K562 treated with DMSO at 1 percent for 24 hours (cell line): Measurements from ENCODE around the gene ZG16B. TPM values are rescaled to one million over a fixed set of nuclear protein-coding genes. Genes with fewer than 3 reads are reported as not detected.

Source experiments
- total RNA-seq: library from RNA; unstranded; fragments of 300-600 nt; gene quantifications from 2 replicates; pipeline ENCODE4 v1.2.3, GENCODE V29; 2022; ENCODE audit warnings: low read depth; ENCODE audit not compliant: insufficient read depth

ZG16B gene
- 0.71 and 1.5 TPM in 2 replicates for total RNA-seq

DNA sequence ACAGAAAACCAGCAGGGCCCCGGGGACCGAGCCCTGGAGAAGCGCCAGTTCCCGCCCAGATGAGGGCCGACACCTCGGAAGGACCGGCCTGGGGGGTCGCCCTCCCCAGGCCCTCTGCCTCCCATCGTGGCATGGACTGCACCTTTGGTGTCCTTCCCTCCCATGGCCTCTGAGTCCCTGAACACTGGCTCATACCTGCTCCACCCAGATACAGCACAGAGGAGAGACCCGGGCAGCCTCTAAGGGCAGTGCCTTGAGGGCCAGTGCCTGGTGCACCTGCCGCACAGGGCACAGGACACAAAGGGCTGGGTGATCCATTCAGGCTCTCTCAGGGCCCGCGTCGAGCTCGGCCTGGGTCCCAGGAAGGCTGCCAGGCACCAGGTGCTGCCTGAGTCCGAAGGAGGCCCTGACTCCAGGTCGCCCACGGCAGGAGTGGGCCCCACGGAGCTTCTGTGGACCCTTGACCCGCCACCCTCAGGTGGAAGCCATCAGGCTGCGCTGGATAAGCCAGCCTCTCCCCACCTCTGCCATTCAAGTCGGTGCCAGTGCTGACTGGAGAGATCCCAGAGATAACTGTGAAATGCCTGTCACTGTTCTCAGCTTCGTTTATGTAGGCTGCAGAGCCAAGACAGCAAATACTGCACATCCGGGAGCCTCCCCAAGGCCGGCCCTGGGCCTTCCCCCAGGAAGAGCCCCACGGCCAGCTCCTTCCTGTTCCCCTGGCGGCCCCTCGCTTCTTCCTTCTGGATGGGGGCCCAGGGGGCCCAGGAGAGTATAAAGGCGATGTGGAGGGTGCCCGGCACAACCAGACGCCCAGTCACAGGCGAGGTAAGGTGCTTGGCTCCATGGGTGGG is at the start of gene ZG16B:
Gene ZG16B, plus strand, starts transcription at position 803 of the 854 bp plus-strand sequence. CDS start 139 bp downstream, outside the sequence.

GRCh38 chr16:2787406-2787805 is 42.7 kb upstream of the ZG16B start, which contains the start of gene PRSS33:
Gene PRSS33 (minus strand): TSS chr16:2787560. CDS start chr16:2786547, 1,013 bp downstream.

GRCh38 chr16:2816751-2817339 is 13.3 kb upstream of the ZG16B start, which contains the start of gene PRSS21:
Gene PRSS21 (plus strand): TSS chr16:2817237. CDS start chr16:2817269, 32 bp downstream.

DNA sequence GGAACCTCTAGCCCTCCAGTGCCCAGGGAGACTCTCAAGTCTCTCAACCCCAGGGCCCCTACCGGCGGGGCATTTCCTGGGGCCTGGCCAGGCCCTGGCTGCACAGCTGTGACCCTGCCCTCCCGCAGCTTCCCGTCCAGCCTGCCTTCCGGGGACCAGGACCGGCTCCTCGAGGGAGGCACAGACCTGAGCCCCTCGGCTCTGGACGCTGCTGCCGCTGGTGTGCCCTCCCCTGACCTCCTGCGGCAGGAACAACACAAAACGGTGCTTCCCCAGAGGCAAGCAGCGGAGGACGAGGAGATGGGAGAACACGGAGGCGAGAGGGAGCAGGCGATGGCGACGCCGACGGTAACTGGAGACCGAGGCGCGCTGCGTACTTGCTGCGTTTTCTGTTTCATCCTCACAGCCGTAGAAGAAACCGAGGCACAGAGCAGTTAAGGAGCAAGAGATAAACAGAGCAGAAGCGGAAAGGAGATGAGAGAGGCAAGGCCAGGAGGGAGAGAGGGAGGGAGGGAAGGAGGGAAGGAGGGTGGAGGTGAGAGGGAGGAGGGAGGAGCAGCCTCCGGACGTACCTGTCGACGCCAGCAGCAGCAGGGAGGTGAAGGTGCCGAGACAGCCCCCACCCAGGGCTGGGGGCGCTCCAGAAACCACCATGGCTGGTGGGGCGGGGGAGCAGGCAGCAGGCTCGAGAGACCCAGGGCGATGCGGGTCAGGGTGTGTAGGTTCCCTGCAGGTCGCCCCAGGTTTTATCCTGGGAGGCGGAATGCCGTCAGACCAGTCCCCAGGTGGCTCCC is 27.5 kb downstream of the ZG16B start, which contains the start of gene PRSS22:
Gene PRSS22, minus strand, starts transcription at position 720 of the 794 bp plus-strand sequence. Its CDS starts 66 bp downstream, at position 654.

Other genes starting within 250 kb of the ZG16B start
- 59.7 and 60.5 TPM in 2 replicates for gene KCTD5, start 147.8 kb upstream of the ZG16B start, total RNA-seq
- 1.2 and 2.3 TPM in 2 replicates for gene PRSS27, start 110.1 kb upstream of the ZG16B start, total RNA-seq
- 256 and 287 TPM in 2 replicates for gene SRRM2, start 77.7 kb upstream of the ZG16B start, total RNA-seq
- gene ELOB, start 53.0 kb upstream of the ZG16B start, total RNA-seq, result 340 and 361 TPM in 2 replicates
- not detected in 2 replicates for gene PRSS33, start 42.7 kb upstream of the ZG16B start, total RNA-seq
- gene PRSS41, start 31.8 kb upstream of the ZG16B start, total RNA-seq, result not detected in 2 replicates
- gene PRSS21, start 13.1 kb upstream of the ZG16B start, total RNA-seq, result 74.1 and 76.0 TPM in 2 replicates
- not detected in 2 replicates for gene PRSS22, start 27.9 kb downstream of the ZG16B start, total RNA-seq
- 107 TPM in 2 replicates for gene FLYWCH2, start 52.9 kb downstream of the ZG16B start, total RNA-seq
- 46.3 and 51.2 TPM in 2 replicates for gene FLYWCH1, start 81.6 kb downstream of the ZG16B start, total RNA-seq
- 1.3 and 2.2 TPM in 2 replicates for gene KREMEN2, start 134.0 kb downstream of the ZG16B start, total RNA-seq
- 25.2 and 30.8 TPM in 2 replicates for gene PAQR4, start 139.0 kb downstream of the ZG16B start, total RNA-seq
- gene PKMYT1, start 150.1 kb downstream of the ZG16B start, total RNA-seq, result 168 and 199 TPM in 2 replicates
- 4.3 and 4.5 TPM in 2 replicates for gene CLDN9, start 182.6 kb downstream of the ZG16B start, total RNA-seq
- gene CLDN6, start 187.9 kb downstream of the ZG16B start, total RNA-seq, result 0.65 and 0.76 TPM in 2 replicates
- gene TNFRSF12A, start 190.1 kb downstream of the ZG16B start, total RNA-seq, result 41.1 and 48.6 TPM in 2 replicates
- 37.4 and 38.2 TPM in 2 replicates for gene HCFC1R1, start 193.6 kb downstream of the ZG16B start, total RNA-seq
- gene THOC6, start 193.7 kb downstream of the ZG16B start, total RNA-seq, result 41.2 and 42.6 TPM in 2 replicates
- gene BICDL2, start 206.6 kb downstream of the ZG16B start, total RNA-seq, result not detected in 2 replicates
- gene MMP25, start 216.3 kb downstream of the ZG16B start, total RNA-seq, result 0.31 and 1.0 TPM in 2 replicates
- gene IL32, start 235.3 kb downstream of the ZG16B start, total RNA-seq, result 49.1 and 56.4 TPM in 2 replicates